Measurements from ENCODE around the gene CS. TPM values are rescaled to one million over a fixed set of nuclear protein-coding genes. Genes with fewer than 3 reads are reported as not detected.

CS gene
- total RNA-seq, 1 donor from 2014 or later, result 167 TPM

DNA sequence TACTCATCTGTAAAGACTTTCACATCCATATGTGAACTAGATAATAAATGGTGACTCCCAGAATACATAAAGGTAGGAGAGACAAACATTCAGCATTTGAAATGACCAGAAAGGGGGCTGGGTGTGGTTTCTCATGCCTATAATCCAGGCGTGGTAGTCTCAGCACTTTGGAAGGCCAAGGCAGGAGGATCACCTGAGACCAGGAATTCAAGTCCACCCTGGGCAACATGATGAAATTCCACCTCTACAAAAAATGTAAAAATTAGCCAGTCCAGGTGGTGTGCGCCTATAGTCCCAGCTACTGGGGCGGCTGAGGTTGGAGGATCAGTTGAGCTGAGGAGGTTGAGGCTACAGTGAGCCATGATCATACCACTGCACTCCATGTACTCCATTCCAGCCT is 4.1 kb upstream of the CS start:
- H3K27ac Mint-ChIP-seq, result no peak overlapping the region

DNA sequence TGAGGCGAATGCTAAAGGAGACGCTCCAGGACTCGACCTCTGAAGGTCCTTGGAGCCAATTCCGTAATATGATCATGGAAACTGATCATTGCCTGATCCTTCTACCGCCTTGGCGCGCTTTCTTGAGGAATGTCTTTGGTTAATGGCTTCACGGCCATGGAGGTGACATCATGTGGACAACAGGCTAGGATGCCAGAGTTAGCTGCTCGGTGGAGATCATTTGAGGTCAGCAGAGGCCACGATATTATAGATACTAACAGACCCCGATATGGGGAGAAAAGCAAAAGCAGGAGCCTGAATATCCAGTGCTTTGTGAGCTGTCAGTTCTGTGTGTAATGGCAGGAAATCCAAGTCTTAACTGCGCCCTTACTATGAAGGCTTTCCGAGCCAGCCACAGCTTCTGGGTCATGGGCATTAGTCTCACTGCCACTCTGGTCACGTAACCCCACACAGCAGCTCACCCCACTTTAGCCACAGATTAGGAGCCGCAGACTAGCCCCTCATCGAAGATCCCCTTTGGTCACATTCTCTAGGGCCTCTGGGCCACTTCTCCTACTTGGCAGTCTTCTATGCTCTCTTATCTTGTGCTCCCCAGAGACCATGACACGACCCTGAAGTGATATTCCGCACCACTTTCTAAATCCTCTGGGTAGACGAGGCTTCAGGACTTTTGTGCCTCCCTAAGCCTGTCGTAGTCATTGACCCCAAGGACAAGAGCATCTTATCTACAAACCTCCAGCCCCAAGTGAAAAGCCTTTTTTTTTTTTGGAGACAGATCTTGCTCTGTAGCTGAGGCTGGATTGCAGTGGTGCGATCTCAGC is 724 bp upstream of the CS start:
- Mint-ChIP-seq H3K27me3 (ENCODE audit: low read depth) (no peaks in the 10 kb centered on the region), H3K4me3 (peak overlapping the region; percentile 93), H3K4me1 (peaks cover 25% of the 10 kb centered on the region), H3K36me3 (peaks cover 9% of the 10 kb centered on the region), H3K9me3 (no peaks in the 10 kb centered on the region), H3K27ac (peak overlapping the region; percentile 92)
- no peak for DNase-seq (ENCODE audit: low spot score in 2 of 2, unreplicated experiment in 2 of 2)
- TF ChIP-seq, protein P1, sequence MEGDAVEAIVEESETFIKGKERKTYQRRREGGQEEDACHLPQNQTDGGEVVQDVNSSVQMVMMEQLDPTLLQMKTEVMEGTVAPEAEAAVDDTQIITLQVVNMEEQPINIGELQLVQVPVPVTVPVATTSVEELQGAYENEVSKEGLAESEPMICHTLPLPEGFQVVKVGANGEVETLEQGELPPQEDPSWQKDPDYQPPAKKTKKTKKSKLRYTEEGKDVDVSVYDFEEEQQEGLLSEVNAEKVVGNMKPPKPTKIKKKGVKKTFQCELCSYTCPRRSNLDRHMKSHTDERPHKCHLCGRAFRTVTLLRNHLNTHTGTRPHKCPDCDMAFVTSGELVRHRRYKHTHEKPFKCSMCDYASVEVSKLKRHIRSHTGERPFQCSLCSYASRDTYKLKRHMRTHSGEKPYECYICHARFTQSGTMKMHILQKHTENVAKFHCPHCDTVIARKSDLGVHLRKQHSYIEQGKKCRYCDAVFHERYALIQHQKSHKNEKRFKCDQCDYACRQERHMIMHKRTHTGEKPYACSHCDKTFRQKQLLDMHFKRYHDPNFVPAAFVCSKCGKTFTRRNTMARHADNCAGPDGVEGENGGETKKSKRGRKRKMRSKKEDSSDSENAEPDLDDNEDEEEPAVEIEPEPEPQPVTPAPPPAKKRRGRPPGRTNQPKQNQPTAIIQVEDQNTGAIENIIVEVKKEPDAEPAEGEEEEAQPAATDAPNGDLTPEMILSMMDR (IDR thresholded peaks at IDR 0.05; ENCODE audit: unreplicated experiment), result no peak

More for the DNA sequence above, 4.1 kb upstream of the CS start:
- H3K9me3 Mint-ChIP-seq, result no peaks in the 10 kb centered on the region
- peaks cover 13% of the 10 kb centered on the region for H3K4me1 Mint-ChIP-seq
- no peak for DNase-seq (ENCODE audit: low spot score in 2 of 2, unreplicated experiment in 2 of 2)
- peaks cover 13% of the 10 kb centered on the region for H3K36me3 Mint-ChIP-seq
- H3K27me3 Mint-ChIP-seq (ENCODE audit: low read depth), result no peaks in the 10 kb centered on the region
- TF ChIP-seq, protein P1 (IDR thresholded peaks at IDR 0.05; ENCODE audit: unreplicated experiment), result no peak
- no peak overlapping the region for H3K4me3 Mint-ChIP-seq

DNA sequence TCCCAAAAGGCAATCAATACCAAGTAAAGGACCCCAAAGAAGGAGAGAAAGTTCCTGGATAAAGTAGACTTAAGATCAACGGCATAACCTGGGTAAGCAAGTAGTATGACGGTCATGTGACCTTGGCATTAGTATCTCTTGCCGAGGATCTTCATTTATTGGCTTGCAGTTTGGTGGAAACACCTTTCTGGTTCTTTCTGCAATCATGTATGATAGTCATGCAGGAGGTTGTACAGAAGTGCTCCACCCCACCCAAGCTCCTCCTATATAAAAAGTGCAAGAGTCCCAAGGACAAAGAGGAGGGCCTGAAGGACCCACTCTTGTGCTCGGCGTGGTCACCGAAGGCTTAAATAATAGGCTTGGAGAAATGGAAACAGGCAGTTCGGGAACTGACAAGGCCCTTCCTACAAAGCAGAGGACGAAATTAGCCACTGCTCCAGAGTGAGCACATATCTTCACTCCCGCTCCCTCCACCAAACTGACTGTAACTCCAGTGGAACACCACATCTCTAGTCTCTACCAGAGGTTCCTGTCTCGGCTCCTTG is 750 bp downstream of the CS start:
- Mint-ChIP-seq H3K27ac (peak overlapping the region; percentile 92), H3K4me1 (peaks cover 25% of the 10 kb centered on the region), H3K4me3 (peak overlapping the region; percentile 93), H3K36me3 (peaks cover 4% of the 10 kb centered on the region), H3K9me3 (no peaks in the 10 kb centered on the region), H3K27me3 (ENCODE audit: low read depth) (no peaks in the 10 kb centered on the region)
- DNase-seq (ENCODE audit: low spot score in 2 of 2, unreplicated experiment in 2 of 2), result no peak
- TF ChIP-seq, protein P1 (IDR thresholded peaks at IDR 0.05; ENCODE audit: unreplicated experiment), result no peak

DNA sequence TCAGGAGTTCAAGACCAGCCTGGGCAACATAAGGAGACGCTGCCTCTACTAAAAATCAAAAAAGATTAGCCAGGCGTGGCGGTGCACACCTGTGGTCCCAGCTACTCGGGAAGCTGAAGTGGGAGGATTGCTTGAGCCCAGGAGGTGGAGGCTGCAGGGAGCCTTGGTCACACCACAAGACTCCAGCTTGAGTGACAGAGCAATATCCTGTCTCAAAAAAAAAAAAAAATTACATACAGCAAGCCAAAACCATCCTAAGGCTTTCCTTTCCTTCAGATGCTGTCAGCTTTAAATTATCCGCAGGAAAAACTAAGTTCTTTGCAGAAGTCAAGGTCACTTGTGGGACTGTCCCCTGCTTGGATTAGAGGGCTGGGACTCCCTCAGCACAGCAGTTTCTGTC is 1.3 kb downstream of the CS start:
- H3K27me3 Mint-ChIP-seq (ENCODE audit: low read depth), result no peaks in the 10 kb centered on the region
- TF ChIP-seq, protein P1 (IDR thresholded peaks at IDR 0.05; ENCODE audit: unreplicated experiment), result no peak
- peaks cover 1% of the 10 kb centered on the region for H3K36me3 Mint-ChIP-seq
- peak overlapping the region; percentile 93 for H3K4me3 Mint-ChIP-seq
- no peaks in the 10 kb centered on the region for H3K9me3 Mint-ChIP-seq
- peak overlapping the region; percentile 92 for H3K27ac Mint-ChIP-seq
- no peak for DNase-seq (ENCODE audit: low spot score in 2 of 2, unreplicated experiment in 2 of 2)
- peaks cover 25% of the 10 kb centered on the region for H3K4me1 Mint-ChIP-seq

DNA sequence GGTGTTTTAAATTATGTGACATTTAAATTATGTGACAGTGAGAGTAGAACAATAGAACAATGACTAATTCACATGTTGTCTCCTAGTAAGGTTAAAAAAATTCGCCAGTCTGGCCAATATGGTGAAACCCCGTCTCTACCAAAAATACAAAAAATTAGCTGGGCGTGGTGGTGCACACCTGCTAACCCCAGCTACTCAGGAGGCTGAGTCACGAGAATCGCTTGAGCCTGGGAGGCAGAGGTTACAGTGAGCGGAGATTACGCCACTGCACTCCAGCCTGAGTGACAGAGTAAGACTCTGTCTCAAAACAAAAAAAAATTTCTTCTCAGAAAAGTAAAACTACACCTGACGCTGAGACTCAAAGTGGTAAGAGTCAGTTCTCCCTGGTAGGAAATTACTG is 2.7 kb downstream of the CS start:
- Mint-ChIP-seq H3K9me3 (no peaks in the 10 kb centered on the region), H3K4me1 (peaks cover 27% of the 10 kb centered on the region), H3K4me3 (no peak overlapping the region), H3K27me3 (ENCODE audit: low read depth) (no peaks in the 10 kb centered on the region), H3K27ac (peak overlapping the region; percentile 34), H3K36me3 (peaks cover 4% of the 10 kb centered on the region)
- TF ChIP-seq, protein P1 (IDR thresholded peaks at IDR 0.05; ENCODE audit: unreplicated experiment), result no peak
- DNase-seq (ENCODE audit: low spot score in 2 of 2, unreplicated experiment in 2 of 2), result no peak
